GM13977 (cell line): ENCODE measurements around the gene METAP1.
"Not testable (repeated sequence)": the region's sequence is repeated elsewhere in the genome, so short reads cannot be mapped to it uniquely, and the experiment has no call there.

Experiments used
- DNase-seq: peaks from one replicate; pipeline ENCODE4 v3.0.0; 2012; ENCODE audit warnings: low spot score
- CTCF ChIP-seq: IDR thresholded peaks from 2 replicates; pipeline ENCODE4 v1.5.1; 2012; ENCODE audit warnings: mild to moderate bottlenecking, control low read depth; ENCODE audit not compliant: insufficient read depth; ENCODE audit errors: extremely low read depth, missing control alignments
- in situ Hi-C: fragments of 300-500 bp; cut with MboI; formaldehyde crosslinking; loops from one replicate; pipeline ENCODE4 v1.12.0; 2022; ENCODE audit warnings: low sequenced_read_pairs, low pct_unique_long_range_greater_than_20kb, mixed read lengths, inconsistent platforms; ENCODE audit not compliant: unreplicated experiment

Gene METAP1

GRCh38 chr4:99062120-99062519 lies 66.6 kb downstream of the METAP1 start:
- TF ChIP-seq CTCF: no peak
- DNase-seq: no peak
- in situ Hi-C loops: no loop called here

GRCh38 chr4:99065521-99065920 lies 70.0 kb downstream of the METAP1 start:
- in situ Hi-C loops, DNase-seq: not testable (repeated sequence)

- in situ Hi-C loops: no loop called here
Measured at GRCh38 chr4:99067617-99068016, 72.1 kb downstream of the METAP1 start.

GRCh38 chr4:99071159-99071558 lies 75.6 kb downstream of the METAP1 start:
- in situ Hi-C loops: no loop called here
- no peak for DNase-seq
- TF ChIP-seq CTCF: no peak

More at GRCh38 chr4:99067617-99068016, 72.1 kb downstream of the METAP1 start:
- TF ChIP-seq CTCF: no peak
- no peak for DNase-seq

- in situ Hi-C loops: loop anchor here (25.0 kb wide), 1 partner anchor 613 kb away; no protein-coding TSS in a partner anchor
- DNase-seq: no peak
- no peak for TF ChIP-seq CTCF
Measured at GRCh38 chr4:99074816-99075215, 79.3 kb downstream of the METAP1 start.

GRCh38 chr4:99076292-99076976 lies 80.9 kb downstream of the METAP1 start:
- in situ Hi-C loops: loop anchor here (25.0 kb wide), 1 partner anchor 614 kb away; no protein-coding TSS in a partner anchor

More at GRCh38 chr4:99076292-99076976, 80.9 kb downstream of the METAP1 start:
- DNase-seq: no peak
- TF ChIP-seq CTCF: no peak
